C4-2B (cell line): Measurements from ENCODE around the gene KCNQ4.

Experiments
- H3K27ac ChIP-seq: fragments of 450-650 bp; 2 replicates; pipeline ENCODE4 v1.5.1; 2017
- ZFX ChIP-seq: fragments of 450-650 bp; IDR thresholded peaks from 2 replicates; pipeline ENCODE4 v1.6.1; 2017
- TF ChIP-seq, protein P1 (sequence below): fragments of 450-650 bp; conservative IDR thresholded peaks from 2 replicates; pipeline ENCODE4 v1.5.1; 2017; ENCODE audit warnings: mild to moderate bottlenecking

The KCNQ4 gene

DNA sequence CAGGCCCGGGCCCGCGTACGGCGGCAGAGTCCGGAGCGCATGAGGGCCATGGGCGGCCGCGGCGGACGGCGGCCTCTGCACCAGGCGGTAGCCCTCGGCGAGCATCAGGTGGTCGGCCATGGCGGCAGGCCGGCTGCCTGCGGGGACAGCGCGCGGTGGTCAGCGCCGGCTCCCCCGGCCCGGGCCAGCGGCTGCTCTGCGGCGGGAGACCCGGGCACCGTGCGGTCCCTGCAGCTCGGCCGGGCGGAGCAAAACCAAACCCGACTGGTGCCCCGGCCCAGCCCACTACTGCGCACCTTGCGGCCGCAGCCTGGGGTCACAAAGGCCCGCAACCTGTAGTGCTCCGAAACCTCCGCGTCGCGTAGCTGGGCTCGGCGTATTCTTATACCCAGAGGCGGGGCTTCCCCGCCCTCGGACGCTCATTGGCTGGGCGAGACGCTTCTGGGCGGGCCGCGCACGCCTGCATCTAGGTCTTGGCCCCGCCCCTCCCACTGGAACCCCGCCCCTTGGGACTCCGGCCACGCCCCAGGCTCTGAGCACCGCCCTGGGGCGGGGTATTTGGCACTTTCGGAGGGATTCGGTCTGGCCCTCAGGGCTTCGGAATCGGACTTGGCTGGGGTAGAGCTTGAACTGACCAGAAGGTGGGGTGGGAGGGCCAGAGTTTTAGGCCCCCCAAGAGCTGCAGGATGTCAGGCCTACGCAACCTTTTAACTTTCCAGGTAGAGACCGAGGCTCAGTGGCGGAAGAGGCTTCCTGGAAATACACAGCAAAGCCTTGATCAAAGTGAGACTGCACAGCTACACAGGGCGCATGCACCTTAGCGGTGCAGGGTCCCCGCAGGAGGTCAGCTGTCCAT lies 78.6 kb downstream of the KCNQ4 start, which contains the start of gene CITED4:
Gene CITED4, minus strand, starts transcription at position 356 of the 856 bp plus-strand sequence. Its CDS starts 236 bp downstream, at position 120.
- peak; percentile 79; the same call in 1 of the 2 replicates for TF ChIP-seq ZFX
- TF ChIP-seq, protein P1, sequence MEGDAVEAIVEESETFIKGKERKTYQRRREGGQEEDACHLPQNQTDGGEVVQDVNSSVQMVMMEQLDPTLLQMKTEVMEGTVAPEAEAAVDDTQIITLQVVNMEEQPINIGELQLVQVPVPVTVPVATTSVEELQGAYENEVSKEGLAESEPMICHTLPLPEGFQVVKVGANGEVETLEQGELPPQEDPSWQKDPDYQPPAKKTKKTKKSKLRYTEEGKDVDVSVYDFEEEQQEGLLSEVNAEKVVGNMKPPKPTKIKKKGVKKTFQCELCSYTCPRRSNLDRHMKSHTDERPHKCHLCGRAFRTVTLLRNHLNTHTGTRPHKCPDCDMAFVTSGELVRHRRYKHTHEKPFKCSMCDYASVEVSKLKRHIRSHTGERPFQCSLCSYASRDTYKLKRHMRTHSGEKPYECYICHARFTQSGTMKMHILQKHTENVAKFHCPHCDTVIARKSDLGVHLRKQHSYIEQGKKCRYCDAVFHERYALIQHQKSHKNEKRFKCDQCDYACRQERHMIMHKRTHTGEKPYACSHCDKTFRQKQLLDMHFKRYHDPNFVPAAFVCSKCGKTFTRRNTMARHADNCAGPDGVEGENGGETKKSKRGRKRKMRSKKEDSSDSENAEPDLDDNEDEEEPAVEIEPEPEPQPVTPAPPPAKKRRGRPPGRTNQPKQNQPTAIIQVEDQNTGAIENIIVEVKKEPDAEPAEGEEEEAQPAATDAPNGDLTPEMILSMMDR, result no peak; the same call in 1 of the 2 replicates
- peak within 1 kb of the TSS; percentile 54 for H3K27ac ChIP-seq

DNA sequence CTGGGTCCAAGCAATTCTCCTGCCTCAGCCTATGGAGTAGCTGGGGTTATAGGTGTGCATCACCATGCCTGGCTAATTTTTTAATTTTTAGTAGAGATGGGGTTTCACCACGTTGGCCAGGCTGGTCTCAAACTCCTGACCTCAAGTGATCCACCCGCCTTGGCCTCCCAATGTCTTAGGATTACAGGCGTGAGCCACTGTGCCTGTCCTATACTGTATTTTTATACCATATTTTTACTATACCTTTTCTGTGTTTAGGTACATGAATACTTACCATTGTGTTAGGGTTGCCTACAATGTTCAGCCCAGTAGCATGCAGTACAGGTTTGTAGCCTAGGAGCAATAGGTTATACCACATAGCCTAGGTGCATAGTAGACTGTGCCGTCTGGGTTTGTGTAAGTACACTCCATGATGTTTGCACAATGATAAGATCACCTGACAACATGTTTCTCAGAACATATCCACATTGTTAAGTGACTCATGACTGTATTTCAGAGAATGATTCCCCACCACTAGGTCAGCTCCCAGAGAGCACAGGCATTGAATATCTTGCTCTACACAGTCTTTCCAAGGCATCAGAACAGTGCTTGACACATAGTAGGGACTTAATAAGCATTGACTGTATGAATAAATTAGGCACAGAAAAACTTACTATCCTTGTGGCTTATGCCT lies 84.6 kb downstream of the KCNQ4 start:
- H3K27ac ChIP-seq, result peak overlapping the region; percentile 50; the same call in 1 of the 2 replicates
- TF ChIP-seq, protein P1, result no peak; the same call in 1 of the 2 replicates
- TF ChIP-seq ZFX, result no peak

DNA sequence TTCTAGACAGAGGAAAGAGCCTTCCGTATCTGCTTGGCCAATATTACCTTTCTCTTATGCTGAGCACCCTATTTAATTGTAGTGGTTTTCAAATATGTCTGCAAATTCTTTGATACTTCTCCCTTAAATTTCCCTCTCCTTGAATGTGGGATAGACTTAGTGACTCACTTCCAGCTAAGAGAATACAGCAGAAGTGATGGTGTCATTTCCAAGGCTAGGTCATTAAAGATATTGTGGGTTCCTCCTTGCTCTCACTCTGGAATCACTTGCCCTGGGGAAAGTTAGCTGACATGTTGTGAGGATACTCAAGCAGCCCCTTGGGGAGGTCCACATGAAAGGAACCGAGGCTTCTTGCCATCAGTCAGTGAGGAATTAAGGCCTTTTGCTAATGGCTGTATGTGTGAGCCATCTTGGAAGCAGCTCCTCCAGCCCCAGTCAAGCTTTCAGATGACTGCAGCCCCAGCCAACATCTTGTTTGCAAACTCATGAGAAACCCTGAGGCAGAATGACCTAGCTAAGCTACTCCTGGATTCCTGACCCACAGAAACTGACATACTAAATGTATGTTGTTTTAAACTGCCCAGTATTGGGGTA lies 86.6 kb downstream of the KCNQ4 start:
- TF ChIP-seq, protein P1, result no peak
- no peak for TF ChIP-seq ZFX
- no peak overlapping the region for H3K27ac ChIP-seq

DNA sequence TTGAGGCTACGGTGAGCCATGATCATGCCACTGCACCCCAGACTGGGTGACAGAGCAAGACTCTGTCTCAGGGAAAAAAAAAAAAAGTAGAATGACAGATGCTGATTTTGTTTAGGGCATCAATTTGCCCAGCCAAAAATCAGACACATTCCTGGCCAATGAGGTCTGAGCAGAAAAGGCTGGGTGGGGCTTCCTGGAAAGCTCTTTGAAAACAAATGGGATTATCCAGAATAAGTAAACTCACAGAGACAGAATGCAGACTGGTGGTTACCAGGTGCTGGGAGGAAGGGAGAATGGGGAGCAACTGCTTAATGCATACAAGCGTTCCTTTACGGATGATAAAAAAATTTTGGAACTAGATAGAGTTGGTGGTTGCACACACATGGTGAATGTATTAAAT lies 88.7 kb downstream of the KCNQ4 start:
- TF ChIP-seq, protein P1, result no peak
- TF ChIP-seq ZFX, result no peak
- H3K27ac ChIP-seq, result no peak overlapping the region

DNA sequence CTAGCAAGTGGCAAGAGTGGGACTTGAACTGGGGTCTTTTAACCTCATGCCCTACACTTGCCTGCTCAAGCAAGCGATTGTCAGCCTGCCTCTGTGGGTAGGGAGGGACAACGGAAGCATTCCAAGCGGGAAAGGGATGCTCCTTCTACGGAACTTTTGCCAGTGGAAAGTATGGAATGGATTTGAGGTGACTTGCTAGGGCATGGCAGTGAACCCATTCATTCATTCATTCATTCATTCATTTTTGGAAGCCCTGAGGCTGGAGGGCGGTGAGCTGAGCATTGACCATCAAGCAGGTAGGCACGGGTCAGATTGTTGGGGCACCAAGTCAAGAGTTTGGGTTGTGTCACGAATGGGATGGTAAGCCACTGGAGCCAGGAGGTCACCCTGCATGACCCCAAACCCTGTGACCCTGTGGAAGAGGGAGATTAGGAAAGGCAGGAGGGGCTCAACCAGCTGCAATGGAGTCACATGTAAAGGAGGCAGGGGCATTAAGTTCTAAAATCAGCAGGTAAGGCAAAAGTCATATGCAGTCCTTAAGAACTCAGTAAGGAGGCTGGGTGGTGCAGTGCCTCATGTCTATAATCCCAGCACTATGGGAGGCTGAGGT lies 90.4 kb downstream of the KCNQ4 start:
- no peak for TF ChIP-seq ZFX
- TF ChIP-seq, protein P1, result no peak
- no peak overlapping the region for H3K27ac ChIP-seq

DNA sequence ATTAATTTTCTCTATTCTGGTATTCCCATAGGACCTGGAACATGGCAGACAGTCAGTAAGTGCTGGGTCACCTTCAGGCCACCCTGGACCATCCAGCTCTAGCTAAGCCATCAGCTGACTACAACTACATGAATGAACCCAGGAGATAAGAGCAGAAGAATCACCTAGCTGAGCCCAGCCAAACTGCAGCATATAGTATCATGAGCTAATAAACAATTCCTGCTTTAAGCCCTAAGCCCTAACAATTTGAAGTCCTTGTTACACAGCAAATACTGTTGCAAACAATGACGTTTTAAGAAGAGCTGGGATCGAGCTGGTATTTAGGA lies 92.8 kb downstream of the KCNQ4 start:
- no peak overlapping the region for H3K27ac ChIP-seq

More for the DNA sequence above, 92.8 kb downstream of the KCNQ4 start:
- TF ChIP-seq, protein P1, result no peak
- no peak for TF ChIP-seq ZFX
